ENCODE data around the gene MCUR1. TPM values are rescaled to one million over a fixed set of nuclear protein-coding genes. Genes with fewer than 3 reads are reported as not detected.

MCUR1 gene
- 11.3 to 15.5 TPM (median 14.6 TPM) in 5 replicates for total RNA-seq (2022; extraction: Qiagen RNA extraction; ENCODE audit: low read depth)

GRCh38 chr6:13814176-13814937 is at the start of gene MCUR1:
TSS of gene MCUR1 (minus strand) at chr6:13814557. CDS start at chr6:13814429, 128 bp downstream.

Other genes starting within 250 kb of the MCUR1 start
- gene SIRT5, start 240.0 kb downstream of the MCUR1 start, total RNA-seq (2022; extraction: Qiagen RNA extraction; ENCODE audit: low read depth), result 3.6 to 4.8 TPM (median 4.2 TPM) in 5 replicates
- gene NOL7, start 199.2 kb downstream of the MCUR1 start, total RNA-seq (2022; extraction: Qiagen RNA extraction; ENCODE audit: low read depth), result 71.4 to 78.0 TPM (median 74.8 TPM) in 5 replicates
- 13.4 to 16.8 TPM (median 13.9 TPM) in 5 replicates for gene RANBP9, start 102.7 kb downstream of the MCUR1 start, total RNA-seq (2022; extraction: Qiagen RNA extraction; ENCODE audit: low read depth)
- 3.0 to 3.5 TPM (median 3.4 TPM) in 5 replicates for gene RNF182, start 110.4 kb upstream of the MCUR1 start, total RNA-seq (2022; extraction: Qiagen RNA extraction; ENCODE audit: low read depth)

All from A549 treated with CpdA at 1 μM for 4 hours (cell line).